ENCODE measurements around the gene PPP2R2B. TPM values are rescaled to one million over a fixed set of nuclear protein-coding genes. Genes with fewer than 3 reads are reported as not detected.

The PPP2R2B gene
- total RNA-seq, 1 experiment from 2014 or later: not detected

DNA sequence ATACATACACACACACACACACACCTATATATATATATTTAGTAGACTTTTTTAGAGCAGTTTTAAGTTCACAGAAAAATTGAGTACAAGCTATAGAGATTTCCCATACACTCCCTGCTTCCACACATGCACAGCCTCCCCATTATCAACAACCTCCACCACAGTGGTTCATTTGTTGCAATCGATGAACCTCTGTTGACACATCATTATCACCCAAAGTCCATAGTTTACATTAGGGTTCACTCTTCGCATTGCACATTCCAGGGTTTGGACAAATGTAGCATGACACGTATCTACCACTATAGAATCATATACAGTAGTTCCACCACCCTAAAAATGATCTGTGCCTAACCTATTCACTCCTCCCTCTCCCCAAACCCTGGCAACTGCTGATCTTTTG is 111.0 kb downstream of the PPP2R2B start:
- H3K27me3 ChIP-seq (replicated peaks; ENCODE audit: insufficient read depth, low read depth, low read length, poor library complexity): peaks cover 6% of the 10 kb centered on the region
- no peak overlapping the region for H3K27ac ChIP-seq (ENCODE audit: low read depth, low read length, poor library complexity, severe bottlenecking)
- H3K36me3 ChIP-seq (ENCODE audit: insufficient read depth, low read length, poor library complexity, severe bottlenecking): no peaks in the 10 kb centered on the region
- H3K4me1 ChIP-seq (ENCODE audit: insufficient read depth, low read length, poor library complexity, severe bottlenecking): no peaks in the 10 kb centered on the region
- no peak for DNase-seq (ENCODE audit: low spot score)
- intact Hi-C loops (cut with micrococcal nuclease; ENCODE audit: unreplicated experiment): no loop called here
- H3K4me3 ChIP-seq (ENCODE audit: low read depth, low read length, poor library complexity, severe bottlenecking): no peak overlapping the region
- no peak for TF ChIP-seq EZH2 (IDR thresholded peaks at IDR 0.05; ENCODE audit: borderline replicate concordance, low read depth, low read length, poor library complexity, severe bottlenecking)
- TF ChIP-seq, protein P1, sequence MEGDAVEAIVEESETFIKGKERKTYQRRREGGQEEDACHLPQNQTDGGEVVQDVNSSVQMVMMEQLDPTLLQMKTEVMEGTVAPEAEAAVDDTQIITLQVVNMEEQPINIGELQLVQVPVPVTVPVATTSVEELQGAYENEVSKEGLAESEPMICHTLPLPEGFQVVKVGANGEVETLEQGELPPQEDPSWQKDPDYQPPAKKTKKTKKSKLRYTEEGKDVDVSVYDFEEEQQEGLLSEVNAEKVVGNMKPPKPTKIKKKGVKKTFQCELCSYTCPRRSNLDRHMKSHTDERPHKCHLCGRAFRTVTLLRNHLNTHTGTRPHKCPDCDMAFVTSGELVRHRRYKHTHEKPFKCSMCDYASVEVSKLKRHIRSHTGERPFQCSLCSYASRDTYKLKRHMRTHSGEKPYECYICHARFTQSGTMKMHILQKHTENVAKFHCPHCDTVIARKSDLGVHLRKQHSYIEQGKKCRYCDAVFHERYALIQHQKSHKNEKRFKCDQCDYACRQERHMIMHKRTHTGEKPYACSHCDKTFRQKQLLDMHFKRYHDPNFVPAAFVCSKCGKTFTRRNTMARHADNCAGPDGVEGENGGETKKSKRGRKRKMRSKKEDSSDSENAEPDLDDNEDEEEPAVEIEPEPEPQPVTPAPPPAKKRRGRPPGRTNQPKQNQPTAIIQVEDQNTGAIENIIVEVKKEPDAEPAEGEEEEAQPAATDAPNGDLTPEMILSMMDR (conservative IDR thresholded peaks at IDR 0.05; ENCODE audit: low read depth, low read length): no peak
- BruUV-seq (replicated peaks): no TSS peak
- no peaks in the 10 kb centered on the region for H3K9me3 ChIP-seq (ENCODE audit: low read depth, low read length, poor library complexity, severe bottlenecking)
- ChIA-PET CTCF (no interaction called here), POLR2A (ENCODE audit: low non-redundant PET) (no interaction called here)

DNA sequence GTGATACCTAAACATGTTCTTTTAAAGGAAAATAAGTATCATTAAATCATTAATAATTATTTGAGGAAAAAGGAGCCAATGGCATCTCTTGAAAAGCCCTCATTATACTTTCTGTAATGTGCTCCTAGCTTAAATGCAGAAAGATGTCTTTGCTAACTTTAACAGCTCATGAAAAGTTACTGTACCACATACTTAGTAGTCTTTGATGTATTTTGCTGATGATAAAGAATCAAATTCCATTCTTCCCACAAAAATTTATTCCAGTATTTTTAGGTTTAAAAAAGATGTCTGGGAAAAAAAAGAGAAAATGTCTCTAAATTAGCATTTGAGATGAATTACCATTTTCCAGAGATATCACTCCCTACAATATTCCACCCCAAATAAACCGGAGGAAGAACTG is 112.5 kb downstream of the PPP2R2B start:
- ChIA-PET CTCF (no interaction called here), POLR2A (ENCODE audit: low non-redundant PET) (no interaction called here)
- BruUV-seq (replicated peaks): no TSS peak
- no peak for DNase-seq (ENCODE audit: low spot score)
- Histone ChIP-seq H3K36me3 (ENCODE audit: insufficient read depth, low read length, poor library complexity, severe bottlenecking) (no peaks in the 10 kb centered on the region), H3K4me1 (ENCODE audit: insufficient read depth, low read length, poor library complexity, severe bottlenecking) (no peaks in the 10 kb centered on the region), H3K27ac (ENCODE audit: low read depth, low read length, poor library complexity, severe bottlenecking) (no peak overlapping the region), H3K4me3 (ENCODE audit: low read depth, low read length, poor library complexity, severe bottlenecking) (no peak overlapping the region), H3K27me3 (replicated peaks; ENCODE audit: insufficient read depth, low read depth, low read length, poor library complexity) (peaks cover 10% of the 10 kb centered on the region), H3K9me3 (ENCODE audit: low read depth, low read length, poor library complexity, severe bottlenecking) (no peaks in the 10 kb centered on the region)
- intact Hi-C loops (cut with micrococcal nuclease; ENCODE audit: unreplicated experiment): no loop called here
- TF ChIP-seq EZH2 (IDR thresholded peaks at IDR 0.05; ENCODE audit: borderline replicate concordance, low read depth, low read length, poor library complexity, severe bottlenecking): no peak
- TF ChIP-seq, protein P1 (conservative IDR thresholded peaks at IDR 0.05; ENCODE audit: low read depth, low read length): no peak

DNA sequence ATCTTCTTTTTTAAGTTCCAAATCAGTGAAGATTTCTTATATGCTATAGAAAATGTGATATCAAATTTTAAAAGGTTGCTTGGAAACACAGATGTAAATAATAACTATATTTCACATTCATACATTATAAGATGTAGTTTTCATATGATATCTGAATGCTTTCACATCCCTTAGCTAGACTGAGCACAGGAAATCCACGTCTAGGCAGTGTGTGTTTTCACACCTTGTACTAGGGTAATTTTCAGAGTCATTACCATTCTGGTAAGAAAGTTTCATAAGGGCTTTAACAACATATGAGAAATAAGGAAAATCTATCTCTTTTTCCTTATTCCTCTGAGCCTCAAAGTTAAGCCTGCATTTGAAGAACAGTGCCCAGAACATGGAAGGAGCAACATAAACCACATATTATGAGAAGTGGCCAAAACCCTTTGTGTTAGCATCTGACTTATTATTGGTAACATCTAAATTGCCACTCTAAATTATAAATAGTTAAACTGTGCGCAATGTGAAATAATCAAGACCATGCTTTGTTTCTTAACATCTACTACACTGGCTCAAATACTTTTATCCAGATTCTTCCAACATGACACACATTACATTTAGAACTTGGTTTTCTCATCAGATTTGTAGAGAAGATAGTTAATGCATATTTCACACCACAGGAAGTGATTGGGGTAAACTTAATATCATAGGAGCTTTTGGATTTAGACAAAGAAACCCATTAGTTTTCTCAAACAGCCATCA is 113.3 kb downstream of the PPP2R2B start:
- H3K4me1 ChIP-seq (ENCODE audit: insufficient read depth, low read length, poor library complexity, severe bottlenecking): no peaks in the 10 kb centered on the region
- ChIA-PET POLR2A (ENCODE audit: low non-redundant PET) (no interaction called here), CTCF (no interaction called here)
- DNase-seq (ENCODE audit: low spot score): no peak
- H3K27ac ChIP-seq (ENCODE audit: low read depth, low read length, poor library complexity, severe bottlenecking): no peak overlapping the region
- no TSS peak for BruUV-seq (replicated peaks)
- no peaks in the 10 kb centered on the region for H3K36me3 ChIP-seq (ENCODE audit: insufficient read depth, low read length, poor library complexity, severe bottlenecking)
- peaks cover 10% of the 10 kb centered on the region for H3K27me3 ChIP-seq (replicated peaks; ENCODE audit: insufficient read depth, low read depth, low read length, poor library complexity)
- no peaks in the 10 kb centered on the region for H3K9me3 ChIP-seq (ENCODE audit: low read depth, low read length, poor library complexity, severe bottlenecking)
- H3K4me3 ChIP-seq (ENCODE audit: low read depth, low read length, poor library complexity, severe bottlenecking): no peak overlapping the region
- intact Hi-C loops (cut with micrococcal nuclease; ENCODE audit: unreplicated experiment): no loop called here
- TF ChIP-seq EZH2 (IDR thresholded peaks at IDR 0.05; ENCODE audit: borderline replicate concordance, low read depth, low read length, poor library complexity, severe bottlenecking): no peak
- TF ChIP-seq, protein P1 (conservative IDR thresholded peaks at IDR 0.05; ENCODE audit: low read depth, low read length): no peak
